Measurements from ENCODE around the gene TMEM14A.

The TMEM14A gene

DNA sequence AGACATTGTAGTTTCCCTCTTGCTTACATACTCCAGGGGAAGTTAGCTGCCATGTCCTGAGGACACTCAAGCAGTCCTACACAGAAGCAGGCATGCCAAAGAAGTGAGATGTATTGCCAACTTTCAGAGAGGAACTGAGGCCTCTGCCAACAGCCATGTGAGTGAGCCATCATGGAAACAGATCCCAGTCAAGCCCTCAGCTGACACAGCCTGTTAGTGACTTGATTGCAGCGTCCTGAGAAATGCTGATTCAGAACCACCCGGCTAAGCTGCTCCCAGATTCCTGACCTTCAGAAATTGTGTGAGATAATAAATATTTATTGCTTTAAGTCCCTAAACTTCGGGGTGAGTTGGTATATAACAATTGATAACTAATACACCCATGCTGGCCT lies 54.2 kb downstream of the TMEM14A start:
- Histone ChIP-seq H3K27me3 (ENCODE audit: control insufficient read depth in 3 of 3, insufficient read depth in 3 of 3, low read depth in 1 of 3, low read length in 3 of 3) (no peaks in the 10 kb centered on the region), H4K91ac (ENCODE audit: low read depth, low read length, poor library complexity) (no peak overlapping the region), H3K4me2 (ENCODE audit: insufficient read depth, low read length, poor library complexity, severe bottlenecking) (no peak overlapping the region), H2BK12ac (ENCODE audit: low read length) (no peak overlapping the region), H4K8ac (ENCODE audit: low read depth, low read length) (no peak overlapping the region), H3K23ac (ENCODE audit: low read depth, low read length, poor library complexity) (no peak overlapping the region), H2AFZ (ENCODE audit: low read length) (no peak overlapping the region), H2BK5ac (ENCODE audit: low read length) (no peak overlapping the region), H3K9ac (ENCODE audit: low read depth, low read length, poor library complexity) (no peak overlapping the region), H3K27ac (replicated peaks; ENCODE audit: low read length) (no peak overlapping the region), H2AK5ac (ENCODE audit: low read depth, low read length) (no peak overlapping the region), H3K18ac (ENCODE audit: low read length) (no peak overlapping the region), H3K79me1 (ENCODE audit: low read depth, low read length) (no peaks in the 10 kb centered on the region), H3K4ac (ENCODE audit: low read length) (no peak overlapping the region), H2BK15ac (ENCODE audit: low read length) (no peak overlapping the region), H2BK120ac (ENCODE audit: low read depth, low read length) (no peak overlapping the region), H3K9me3 (replicated peaks in 1 of 2; ENCODE audit: control insufficient read depth in 2 of 2, insufficient read depth in 1 of 2, low read depth in 1 of 2, low read length in 2 of 2) (no peaks in the 10 kb centered on the region), H3K36me3 (replicated peaks in 1 of 2; ENCODE audit: control insufficient read depth in 2 of 2, insufficient read depth in 2 of 2, low read length in 2 of 2) (no peaks in the 10 kb centered on the region), H3K14ac (ENCODE audit: low read length) (no peak overlapping the region), H3K4me3 (ENCODE audit: low read length in 2 of 2) (peak overlapping the region in 1 of 2 donors; percentile 50), H3K4me1 (ENCODE audit: control insufficient read depth in 2 of 2, insufficient read depth in 1 of 2, low read depth in 1 of 2, low read length in 2 of 2) (peaks cover 0 to 3% of the 10 kb centered on the region in 2 donors)
- DNase-seq (ENCODE audit: low spot score): no peak
- no CpG with 5 or more reads among the region's 3 CpGs for WGBS, 2 donors (ENCODE audit: extremely low coverage in 2 of 2, insufficient read length in 2 of 2, insufficient replicate concordance in 1 of 2)

DNA sequence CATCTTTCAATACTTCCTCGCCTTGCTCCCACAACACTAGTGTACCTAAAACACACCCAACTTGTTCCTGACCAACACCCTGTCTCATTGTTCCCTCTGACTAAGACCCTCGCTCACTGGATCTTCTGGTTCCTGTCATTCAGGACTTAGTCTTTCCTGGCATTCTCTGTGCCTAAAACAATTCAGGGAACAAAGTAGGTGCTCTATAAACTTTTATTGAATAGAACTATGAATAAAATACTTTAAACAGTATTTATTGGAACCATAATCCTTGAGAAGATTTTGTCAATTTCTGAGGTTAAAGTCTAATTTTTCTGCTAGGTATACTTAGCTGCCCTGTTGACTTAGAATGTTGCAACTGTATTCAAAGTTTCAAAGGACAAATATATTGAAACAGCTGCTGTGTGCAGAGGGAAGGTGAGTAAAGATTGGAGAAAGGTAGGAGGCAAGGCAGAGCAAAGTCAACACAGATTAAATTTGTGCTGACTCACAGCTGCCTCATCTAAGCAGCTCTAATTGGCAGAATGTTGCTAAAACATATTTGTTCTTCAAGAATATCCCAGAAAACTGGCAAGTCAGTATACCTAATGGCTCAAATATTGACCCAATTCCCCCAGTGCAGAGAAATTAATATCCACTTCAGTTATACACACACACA lies 54.8 kb downstream of the TMEM14A start:
- H4K8ac ChIP-seq (ENCODE audit: low read depth, low read length): no peak overlapping the region
- no peak overlapping the region for H3K23ac ChIP-seq (ENCODE audit: low read depth, low read length, poor library complexity)
- H2BK15ac ChIP-seq (ENCODE audit: low read length): no peak overlapping the region
- H3K4me3 ChIP-seq (ENCODE audit: low read length in 2 of 2): no peak overlapping the region
- no CpG with 5 or more reads among the region's 2 CpGs for WGBS, 2 donors (ENCODE audit: extremely low coverage in 2 of 2, insufficient read length in 2 of 2, insufficient replicate concordance in 1 of 2)
- H3K79me1 ChIP-seq (ENCODE audit: low read depth, low read length): no peaks in the 10 kb centered on the region
- no peaks in the 10 kb centered on the region for H3K9me3 ChIP-seq (replicated peaks in 1 of 2; ENCODE audit: control insufficient read depth in 2 of 2, insufficient read depth in 1 of 2, low read depth in 1 of 2, low read length in 2 of 2)
- no peak overlapping the region for H3K9ac ChIP-seq (ENCODE audit: low read depth, low read length, poor library complexity)
- no peak overlapping the region for H2BK5ac ChIP-seq (ENCODE audit: low read length)
- no peak overlapping the region for H2BK120ac ChIP-seq (ENCODE audit: low read depth, low read length)
- no peak overlapping the region for H3K14ac ChIP-seq (ENCODE audit: low read length)
- H4K91ac ChIP-seq (ENCODE audit: low read depth, low read length, poor library complexity): no peak overlapping the region
- no peak overlapping the region for H2AK5ac ChIP-seq (ENCODE audit: low read depth, low read length)
- H3K36me3 ChIP-seq (replicated peaks in 1 of 2; ENCODE audit: control insufficient read depth in 2 of 2, insufficient read depth in 2 of 2, low read length in 2 of 2): no peaks in the 10 kb centered on the region
- H2BK12ac ChIP-seq (ENCODE audit: low read length): no peak overlapping the region
- no peak overlapping the region for H2AFZ ChIP-seq (ENCODE audit: low read length)
- no peak overlapping the region for H3K18ac ChIP-seq (ENCODE audit: low read length)
- H3K27me3 ChIP-seq (ENCODE audit: control insufficient read depth in 3 of 3, insufficient read depth in 3 of 3, low read depth in 1 of 3, low read length in 3 of 3): no peaks in the 10 kb centered on the region
- H3K4me2 ChIP-seq (ENCODE audit: insufficient read depth, low read length, poor library complexity, severe bottlenecking): no peak overlapping the region
- no peak for DNase-seq (ENCODE audit: low spot score)
- peaks cover 0 to 3% of the 10 kb centered on the region in 2 donors for H3K4me1 ChIP-seq (ENCODE audit: control insufficient read depth in 2 of 2, insufficient read depth in 1 of 2, low read depth in 1 of 2, low read length in 2 of 2)
- H3K27ac ChIP-seq (replicated peaks; ENCODE audit: low read length): no peak overlapping the region
- no peak overlapping the region for H3K4ac ChIP-seq (ENCODE audit: low read length)

DNA sequence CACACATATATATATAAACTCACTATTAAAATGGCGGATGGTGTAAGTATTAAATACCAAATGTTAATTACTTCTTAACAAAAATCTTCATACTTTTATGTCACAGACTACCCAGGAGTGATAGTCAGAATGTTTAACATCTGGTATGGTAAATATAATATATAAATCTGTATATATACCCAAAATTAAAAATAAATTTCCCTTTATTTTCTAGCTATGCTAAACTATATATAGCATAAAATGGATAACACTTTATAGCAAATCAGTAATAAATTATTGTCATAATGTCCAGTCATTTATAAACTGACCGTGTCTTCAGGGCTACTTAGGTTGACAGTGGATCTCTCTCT lies 55.3 kb downstream of the TMEM14A start:
- Histone ChIP-seq H4K91ac (ENCODE audit: low read depth, low read length, poor library complexity) (no peak overlapping the region), H4K8ac (ENCODE audit: low read depth, low read length) (no peak overlapping the region), H3K36me3 (replicated peaks in 1 of 2; ENCODE audit: control insufficient read depth in 2 of 2, insufficient read depth in 2 of 2, low read length in 2 of 2) (no peaks in the 10 kb centered on the region), H3K23ac (ENCODE audit: low read depth, low read length, poor library complexity) (no peak overlapping the region), H3K4ac (ENCODE audit: low read length) (no peak overlapping the region), H2AFZ (ENCODE audit: low read length) (no peak overlapping the region), H3K27ac (replicated peaks; ENCODE audit: low read length) (no peak overlapping the region), H3K14ac (ENCODE audit: low read length) (no peak overlapping the region), H3K4me3 (ENCODE audit: low read length in 2 of 2) (no peak overlapping the region), H3K79me1 (ENCODE audit: low read depth, low read length) (no peaks in the 10 kb centered on the region), H3K9ac (ENCODE audit: low read depth, low read length, poor library complexity) (no peak overlapping the region), H3K4me2 (ENCODE audit: insufficient read depth, low read length, poor library complexity, severe bottlenecking) (no peak overlapping the region), H3K27me3 (ENCODE audit: control insufficient read depth in 3 of 3, insufficient read depth in 3 of 3, low read depth in 1 of 3, low read length in 3 of 3) (no peaks in the 10 kb centered on the region), H3K18ac (ENCODE audit: low read length) (no peak overlapping the region), H3K4me1 (ENCODE audit: control insufficient read depth in 2 of 2, insufficient read depth in 1 of 2, low read depth in 1 of 2, low read length in 2 of 2) (peaks cover 0 to 3% of the 10 kb centered on the region in 2 donors), H2AK5ac (ENCODE audit: low read depth, low read length) (no peak overlapping the region), H2BK15ac (ENCODE audit: low read length) (no peak overlapping the region), H2BK5ac (ENCODE audit: low read length) (no peak overlapping the region), H2BK12ac (ENCODE audit: low read length) (no peak overlapping the region), H3K9me3 (replicated peaks in 1 of 2; ENCODE audit: control insufficient read depth in 2 of 2, insufficient read depth in 1 of 2, low read depth in 1 of 2, low read length in 2 of 2) (no peaks in the 10 kb centered on the region), H2BK120ac (ENCODE audit: low read depth, low read length) (no peak overlapping the region)
- no CpG with 5 or more reads among the region's 2 CpGs for whole genome bisulfite sequencing, 2 donors (ENCODE audit: extremely low coverage in 2 of 2, insufficient read length in 2 of 2, insufficient replicate concordance in 1 of 2)
- no peak for DNase-seq (ENCODE audit: low spot score)

DNA sequence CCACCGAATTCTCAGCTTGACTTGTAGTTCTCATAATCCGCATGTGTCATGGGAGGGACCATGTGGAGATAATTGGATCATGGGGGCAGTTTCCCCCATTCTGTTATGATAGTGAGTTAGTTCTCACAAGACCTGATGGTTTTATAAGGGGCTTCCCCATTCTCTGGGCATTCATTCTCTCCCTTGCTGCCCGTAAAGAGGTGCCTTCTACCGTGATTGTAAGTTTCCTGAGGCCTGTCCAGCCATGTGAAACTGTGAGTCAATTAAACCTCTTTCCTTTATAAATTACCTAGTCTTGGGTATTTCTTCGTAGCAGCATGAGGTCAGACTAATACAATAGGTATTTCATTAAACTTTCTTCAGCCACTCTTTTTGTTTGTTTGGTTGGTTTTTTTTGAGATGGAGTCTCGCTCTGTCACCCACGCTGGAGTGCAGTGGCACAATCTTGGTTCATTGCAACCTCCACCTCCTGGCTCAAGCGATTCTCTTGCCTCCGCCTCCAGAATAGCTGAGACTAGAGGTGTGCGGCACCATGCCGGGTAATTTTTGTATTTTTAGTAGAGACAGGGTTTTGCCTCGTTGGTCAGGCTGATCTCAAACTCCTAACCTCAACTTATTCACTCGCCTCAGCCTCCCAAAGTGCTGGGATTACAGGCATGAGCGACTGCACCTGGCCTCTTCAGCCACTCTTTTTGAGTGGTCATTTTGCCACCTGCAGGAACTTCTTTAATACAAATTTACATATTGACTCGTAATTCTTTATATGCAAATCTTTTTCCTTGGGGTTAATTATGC lies 56.0 kb downstream of the TMEM14A start:
- Histone ChIP-seq H2BK5ac (ENCODE audit: low read length) (no peak overlapping the region), H3K14ac (ENCODE audit: low read length) (no peak overlapping the region), H4K8ac (ENCODE audit: low read depth, low read length) (no peak overlapping the region), H3K23ac (ENCODE audit: low read depth, low read length, poor library complexity) (no peak overlapping the region), H3K4me1 (ENCODE audit: control insufficient read depth in 2 of 2, insufficient read depth in 1 of 2, low read depth in 1 of 2, low read length in 2 of 2) (peaks cover 3% of the 10 kb centered on the region in 2 donors), H2AK5ac (ENCODE audit: low read depth, low read length) (no peak overlapping the region), H2BK120ac (ENCODE audit: low read depth, low read length) (no peak overlapping the region), H2AFZ (ENCODE audit: low read length) (no peak overlapping the region), H3K79me1 (ENCODE audit: low read depth, low read length) (no peaks in the 10 kb centered on the region), H3K18ac (ENCODE audit: low read length) (no peak overlapping the region), H3K9me3 (replicated peaks in 1 of 2; ENCODE audit: control insufficient read depth in 2 of 2, insufficient read depth in 1 of 2, low read depth in 1 of 2, low read length in 2 of 2) (no peaks in the 10 kb centered on the region), H4K91ac (ENCODE audit: low read depth, low read length, poor library complexity) (no peak overlapping the region), H3K27ac (replicated peaks; ENCODE audit: low read length) (no peak overlapping the region), H3K4me3 (ENCODE audit: low read length in 2 of 2) (no peak overlapping the region), H2BK12ac (ENCODE audit: low read length) (no peak overlapping the region), H3K27me3 (ENCODE audit: control insufficient read depth in 3 of 3, insufficient read depth in 3 of 3, low read depth in 1 of 3, low read length in 3 of 3) (no peaks in the 10 kb centered on the region), H3K9ac (ENCODE audit: low read depth, low read length, poor library complexity) (no peak overlapping the region), H3K4ac (ENCODE audit: low read length) (no peak overlapping the region), H3K36me3 (replicated peaks in 1 of 2; ENCODE audit: control insufficient read depth in 2 of 2, insufficient read depth in 2 of 2, low read length in 2 of 2) (no peaks in the 10 kb centered on the region), H2BK15ac (ENCODE audit: low read length) (no peak overlapping the region), H3K4me2 (ENCODE audit: insufficient read depth, low read length, poor library complexity, severe bottlenecking) (no peak overlapping the region)
- no peak for DNase-seq (ENCODE audit: low spot score)
- no CpG with 5 or more reads among the region's 15 CpGs for WGBS, 2 donors (ENCODE audit: extremely low coverage in 2 of 2, insufficient read length in 2 of 2, insufficient replicate concordance in 1 of 2)

Measured in neuronal stem cell (in vitro differentiated cells).